22Rv1 (cell line): ENCODE results near the gene RPS6KL1.

Experiments used
- ZFX ChIP-seq: fragments of 450-650 bp; IDR thresholded peaks from 2 replicates; pipeline ENCODE4 v1.6.1; 2017; ENCODE audit warnings: antibody characterized with exemption, borderline replicate concordance
- TF ChIP-seq, protein P1 (sequence below): fragments of 450-650 bp; IDR thresholded peaks from 2 replicates; pipeline ENCODE4 v1.5.1; 2017; ENCODE audit warnings: mild to moderate bottlenecking

DNA sequence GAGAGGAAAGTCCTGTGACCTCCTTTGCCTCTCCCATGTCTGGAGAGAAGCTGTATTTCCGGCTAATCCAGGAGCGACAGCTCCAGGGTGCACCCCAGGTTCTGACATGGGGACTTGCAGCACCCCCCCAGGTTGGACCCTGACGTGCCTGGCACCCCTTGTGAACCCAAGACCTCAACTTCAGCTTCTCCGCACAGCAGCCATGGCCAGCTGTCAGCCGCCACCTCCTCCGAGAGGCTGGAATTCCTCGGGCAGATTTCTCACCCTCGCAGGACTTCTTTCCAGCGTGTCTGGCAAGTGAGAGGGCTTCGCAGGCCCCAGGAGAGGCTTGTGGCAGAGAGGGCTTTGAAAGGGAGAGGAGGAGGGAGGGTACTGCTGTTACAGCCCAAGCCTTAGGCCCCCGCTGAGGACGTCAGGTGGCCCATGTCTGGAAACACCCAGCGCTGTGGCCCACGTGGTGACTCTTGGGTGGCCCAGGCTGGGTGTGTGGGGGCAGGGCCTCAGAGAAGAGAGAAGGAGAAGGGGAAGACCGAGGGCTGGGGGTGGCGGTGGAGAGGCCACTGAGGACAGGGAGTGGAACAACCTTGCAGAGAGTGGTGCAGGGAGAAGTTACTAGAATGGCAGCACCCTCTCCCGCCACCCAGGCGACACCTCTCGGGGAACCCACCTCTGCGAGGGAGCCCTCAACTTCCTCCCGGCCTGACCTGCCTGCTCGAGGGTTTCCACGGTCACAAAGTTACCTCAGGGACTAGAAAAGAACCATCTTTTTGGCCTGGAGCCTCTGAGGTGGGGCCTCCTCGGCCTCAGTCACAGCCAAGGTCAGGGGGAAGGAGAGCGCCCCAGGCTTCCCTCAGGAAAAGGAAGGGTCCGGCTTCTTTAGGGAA, 11.7 kb upstream of the RPS6KL1 start:
- TF ChIP-seq, protein P1, sequence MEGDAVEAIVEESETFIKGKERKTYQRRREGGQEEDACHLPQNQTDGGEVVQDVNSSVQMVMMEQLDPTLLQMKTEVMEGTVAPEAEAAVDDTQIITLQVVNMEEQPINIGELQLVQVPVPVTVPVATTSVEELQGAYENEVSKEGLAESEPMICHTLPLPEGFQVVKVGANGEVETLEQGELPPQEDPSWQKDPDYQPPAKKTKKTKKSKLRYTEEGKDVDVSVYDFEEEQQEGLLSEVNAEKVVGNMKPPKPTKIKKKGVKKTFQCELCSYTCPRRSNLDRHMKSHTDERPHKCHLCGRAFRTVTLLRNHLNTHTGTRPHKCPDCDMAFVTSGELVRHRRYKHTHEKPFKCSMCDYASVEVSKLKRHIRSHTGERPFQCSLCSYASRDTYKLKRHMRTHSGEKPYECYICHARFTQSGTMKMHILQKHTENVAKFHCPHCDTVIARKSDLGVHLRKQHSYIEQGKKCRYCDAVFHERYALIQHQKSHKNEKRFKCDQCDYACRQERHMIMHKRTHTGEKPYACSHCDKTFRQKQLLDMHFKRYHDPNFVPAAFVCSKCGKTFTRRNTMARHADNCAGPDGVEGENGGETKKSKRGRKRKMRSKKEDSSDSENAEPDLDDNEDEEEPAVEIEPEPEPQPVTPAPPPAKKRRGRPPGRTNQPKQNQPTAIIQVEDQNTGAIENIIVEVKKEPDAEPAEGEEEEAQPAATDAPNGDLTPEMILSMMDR, result no peak
- no peak for TF ChIP-seq ZFX
